Memory B cell (primary cell): Measurements from ENCODE around the gene OR1B1.
"Not testable (repeated sequence)": the region's sequence is repeated elsewhere in the genome, so short reads cannot be mapped to it uniquely, and the experiment has no call there.

Source experiments
- ATAC-seq: fragments of 150-1000 bp; cut with Tn5 transposase; 2 replicates; pipeline ENCODE4 v1.10.0; 2021; ENCODE audit warnings: low read depth, mild to moderate bottlenecking, moderate library complexity
- DNase-seq, 2 donors: peaks; one replicate each; pipeline ENCODE4 v3.0.0; 2022; ENCODE audit warnings: low spot score in 2 of 2
- H3K27ac Mint-ChIP-seq: one replicate; pipeline ENCODE4 v1.8.0; 2022; ENCODE audit warnings: mild to moderate bottlenecking, moderate library complexity, mixed read lengths
- H3K27me3 Mint-ChIP-seq: one replicate; pipeline ENCODE4 v1.8.0; 2022; ENCODE audit warnings: mixed read lengths
- H3K36me3 Mint-ChIP-seq: one replicate; pipeline ENCODE4 v1.8.0; 2022; ENCODE audit warnings: mild to moderate bottlenecking, mixed read lengths
- H3K4me1 Mint-ChIP-seq: one replicate; pipeline ENCODE4 v1.8.0; 2022; ENCODE audit warnings: mixed read lengths
- H3K4me3 Mint-ChIP-seq: one replicate; pipeline ENCODE4 v1.8.0; 2022; ENCODE audit warnings: mild to moderate bottlenecking, moderate library complexity, mixed read lengths
- H3K9me3 Mint-ChIP-seq: one replicate; pipeline ENCODE4 v1.8.0; 2022; ENCODE audit warnings: mixed read lengths

Gene OR1B1

DNA sequence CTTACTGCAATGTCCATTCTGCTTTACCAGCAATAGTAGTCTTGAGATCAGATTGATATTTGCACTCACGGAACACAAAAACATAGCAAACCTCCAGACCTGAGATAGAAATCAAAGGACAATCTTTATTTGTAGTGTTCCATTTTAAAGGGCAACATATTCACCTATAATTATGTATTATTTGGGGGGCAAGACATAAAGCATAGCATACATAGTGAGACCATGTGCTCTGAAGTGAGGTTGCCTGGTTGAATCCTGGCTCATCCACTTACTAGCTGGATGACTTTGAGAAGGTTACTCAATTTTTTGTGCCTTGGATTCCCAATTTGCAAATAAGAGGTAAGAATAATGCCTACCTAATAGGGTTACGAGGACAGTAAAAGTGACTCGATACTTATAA is at the start of gene OR1B1:
OR1B1 (minus strand) TSS at position 101 of the 400 bp plus-strand sequence.
- Mint-ChIP-seq H3K27me3 (peaks cover 15% of the 10 kb centered on the region), H3K9me3 (no peaks in the 10 kb centered on the region), H3K4me1 (no peaks in the 10 kb centered on the region), H3K27ac (no peak within 1 kb of the TSS), H3K36me3 (peaks cover 3% of the 10 kb centered on the region), H3K4me3 (no peak within 1 kb of the TSS)
- DNase-seq (no peak), ATAC-seq (no peak)

DNA sequence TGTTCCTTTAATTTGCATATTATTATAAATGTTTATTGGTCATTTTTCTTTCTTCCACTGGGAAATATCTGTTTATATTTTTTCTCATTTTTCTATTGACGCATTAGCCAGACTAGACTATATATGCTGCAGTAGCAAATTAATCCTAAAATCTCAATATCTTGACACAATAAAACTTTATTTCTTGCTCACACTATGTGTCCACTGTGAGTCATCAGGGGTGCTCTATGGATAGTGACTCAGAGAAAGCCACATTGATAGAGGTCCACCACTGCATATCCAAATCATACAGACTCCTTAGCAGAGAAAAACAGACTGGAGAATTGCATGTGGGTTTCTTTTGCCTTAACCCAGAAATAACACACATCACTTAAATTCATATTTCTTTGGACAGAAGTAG is 38.3 kb upstream of the OR1B1 start:
- peaks cover 4% of the 10 kb centered on the region for H3K36me3 Mint-ChIP-seq
- H3K9me3 Mint-ChIP-seq = peaks cover 12% of the 10 kb centered on the region
- no peak overlapping the region for H3K27ac Mint-ChIP-seq
- H3K4me1 Mint-ChIP-seq = no peaks in the 10 kb centered on the region
- ATAC-seq (no peak), DNase-seq (no peak)
- no peak overlapping the region for H3K4me3 Mint-ChIP-seq
- peaks cover 2% of the 10 kb centered on the region for H3K27me3 Mint-ChIP-seq

DNA sequence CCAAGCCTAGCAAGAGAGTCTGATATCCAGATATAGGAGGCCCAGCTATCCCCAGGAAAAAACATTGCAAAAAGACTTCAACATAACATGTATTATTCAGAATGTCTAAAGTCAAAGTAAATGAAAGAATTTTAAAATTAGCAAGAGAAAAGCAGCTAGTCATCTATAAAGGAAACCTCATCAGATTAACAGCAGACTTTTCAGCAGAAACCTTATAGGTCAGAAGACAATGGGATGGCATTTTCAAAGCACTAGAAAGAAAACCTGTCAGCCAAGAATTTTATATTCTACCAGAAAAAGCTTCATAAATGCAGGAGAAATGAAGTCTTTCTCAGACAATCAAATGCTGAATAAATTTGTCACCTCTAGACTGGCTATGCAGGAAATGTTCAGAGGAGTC is 27.4 kb upstream of the OR1B1 start:
- Mint-ChIP-seq H3K27me3 (peaks cover 8% of the 10 kb centered on the region), H3K4me1 (no peaks in the 10 kb centered on the region), H3K9me3 (peaks cover 9% of the 10 kb centered on the region), H3K27ac (no peak overlapping the region), H3K4me3 (no peak overlapping the region), H3K36me3 (no peaks in the 10 kb centered on the region)
- ATAC-seq (no peak), DNase-seq (no peak)

DNA sequence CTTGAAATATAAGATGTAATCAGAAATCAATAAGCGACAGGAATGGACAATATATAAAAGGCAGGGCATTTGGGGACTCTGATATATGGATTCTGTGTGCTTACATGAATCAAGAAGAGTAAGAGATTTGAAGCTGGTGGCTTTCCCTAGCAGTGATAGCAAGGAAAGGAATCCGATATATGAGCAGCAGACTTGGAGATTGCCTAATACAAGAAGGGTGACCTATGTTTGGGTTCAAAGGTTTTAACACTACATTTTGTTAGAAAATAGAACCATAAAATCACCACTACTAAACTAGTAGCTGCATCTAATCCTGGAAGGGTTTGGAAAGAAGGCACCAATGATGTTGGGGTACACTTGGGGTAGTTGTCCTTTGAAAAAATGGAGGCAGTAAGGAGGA is 15.1 kb upstream of the OR1B1 start:
- no peak overlapping the region for H3K27ac Mint-ChIP-seq
- peaks cover 6% of the 10 kb centered on the region for H3K27me3 Mint-ChIP-seq
- H3K4me1 Mint-ChIP-seq = no peaks in the 10 kb centered on the region
- no peak for ATAC-seq
- peaks cover 11% of the 10 kb centered on the region for H3K9me3 Mint-ChIP-seq
- no peak for DNase-seq
- H3K4me3 Mint-ChIP-seq = no peak overlapping the region
- peaks cover 3% of the 10 kb centered on the region for H3K36me3 Mint-ChIP-seq

DNA sequence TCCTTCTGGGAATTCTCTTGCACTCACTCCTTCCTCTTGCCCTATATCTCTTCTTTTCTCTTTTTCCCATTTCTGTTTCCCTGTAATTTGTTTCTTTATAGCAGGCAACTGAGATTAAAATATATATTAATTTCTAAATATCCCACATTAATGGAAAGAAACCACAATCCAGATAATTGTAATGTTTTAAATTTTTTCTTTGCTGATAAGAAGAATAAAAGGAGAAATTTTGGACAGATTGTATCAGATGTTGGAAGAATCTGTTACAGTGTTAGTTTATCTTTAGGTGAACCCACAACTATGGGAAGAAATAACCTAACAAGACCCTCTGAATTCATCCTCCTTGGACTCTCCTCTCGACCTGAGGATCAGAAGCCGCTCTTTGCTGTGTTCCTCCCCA is 4.0 kb upstream of the OR1B1 start, which contains the start of gene OR1L1:
OR1L1 (plus strand) TSS at position 301 of the 400 bp plus-strand sequence; CDS start at position 301, 0 bp downstream.
- Mint-ChIP-seq H3K4me1 (no peaks in the 10 kb centered on the region), H3K27me3 (peaks cover 15% of the 10 kb centered on the region), H3K4me3 (no peak within 1 kb of the TSS), H3K27ac (no peak within 1 kb of the TSS), H3K36me3 (no peaks in the 10 kb centered on the region), H3K9me3 (peaks cover 2% of the 10 kb centered on the region)
- ATAC-seq (no peak), DNase-seq (no peak)

DNA sequence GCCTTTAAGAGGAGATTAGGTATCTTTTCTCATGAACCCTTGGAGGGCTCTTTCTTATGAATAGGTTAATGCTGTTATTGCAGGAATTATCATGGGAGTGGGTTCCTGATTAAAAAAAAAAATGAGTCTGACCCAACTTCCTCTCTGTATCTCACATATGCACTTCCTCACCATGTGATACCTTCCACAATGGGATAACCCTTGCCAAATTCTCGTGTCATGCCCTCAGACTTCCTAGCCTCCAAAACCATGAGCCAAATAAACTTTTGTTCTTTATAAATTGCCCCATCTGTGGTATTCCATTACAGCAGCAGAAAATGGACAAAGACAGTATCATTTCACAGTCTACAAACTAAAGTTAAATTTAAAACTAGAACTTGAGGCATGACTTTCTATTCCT is 1.0 kb downstream of the OR1B1 start:
- H3K4me1 Mint-ChIP-seq = no peaks in the 10 kb centered on the region
- H3K4me3 Mint-ChIP-seq = no peak overlapping the region
- H3K36me3 Mint-ChIP-seq = peaks cover 3% of the 10 kb centered on the region
- ATAC-seq (no peak), DNase-seq (no peak)
- H3K9me3 Mint-ChIP-seq = no peaks in the 10 kb centered on the region
- H3K27me3 Mint-ChIP-seq = peaks cover 7% of the 10 kb centered on the region
- no peak overlapping the region for H3K27ac Mint-ChIP-seq

GRCh38 chr9:122642226-122642625 is 15.2 kb downstream of the OR1B1 start:
- peaks cover 13% of the 10 kb centered on the region for H3K27me3 Mint-ChIP-seq
- DNase-seq = no peak
- H3K9me3 Mint-ChIP-seq = peaks cover 16% of the 10 kb centered on the region
- no peak overlapping the region for H3K4me3 Mint-ChIP-seq
- H3K27ac Mint-ChIP-seq = no peak overlapping the region
- ATAC-seq = no peak
- peaks cover 9% of the 10 kb centered on the region for H3K36me3 Mint-ChIP-seq
- no peaks in the 10 kb centered on the region for H3K4me1 Mint-ChIP-seq

GRCh38 chr9:122619996-122620395 is 37.4 kb downstream of the OR1B1 start:
- Mint-ChIP-seq H3K27ac (no peak overlapping the region), H3K36me3 (peaks cover 2% of the 10 kb centered on the region), H3K4me3 (no peak overlapping the region), H3K4me1 (no peaks in the 10 kb centered on the region), H3K9me3 (peaks cover 3% of the 10 kb centered on the region), H3K27me3 (peaks cover 9% of the 10 kb centered on the region)
- no peak for ATAC-seq
- DNase-seq = no peak

DNA sequence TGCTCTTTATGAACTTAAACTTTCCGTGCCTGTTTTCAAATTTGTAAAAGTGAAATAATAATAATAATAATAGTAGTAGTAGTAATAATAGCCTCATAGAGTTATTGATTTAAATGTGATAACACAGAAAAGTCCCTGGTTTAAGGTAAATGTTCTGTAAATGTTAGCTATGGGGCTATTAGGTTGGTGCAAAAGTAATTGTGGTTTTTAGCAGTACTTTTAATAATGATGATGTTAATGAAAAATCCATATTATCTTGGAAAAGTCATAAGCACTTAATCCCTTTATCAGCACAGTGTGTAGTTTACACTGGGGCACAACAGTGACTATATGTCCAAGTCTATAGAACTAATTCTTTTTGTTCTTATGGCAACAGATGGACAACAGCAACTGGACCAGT is 43.1 kb downstream of the OR1B1 start, which contains the start of gene OR1Q1:
OR1Q1 (plus strand) TSS at position 377 of the 400 bp plus-strand sequence; CDS start at position 377, 0 bp downstream.
- peaks cover 2% of the 10 kb centered on the region for H3K36me3 Mint-ChIP-seq
- DNase-seq = no peak
- no peaks in the 10 kb centered on the region for H3K4me1 Mint-ChIP-seq
- peaks cover 4% of the 10 kb centered on the region for H3K27me3 Mint-ChIP-seq
- H3K27ac Mint-ChIP-seq = no peak within 1 kb of the TSS
- no peak within 1 kb of the TSS for H3K4me3 Mint-ChIP-seq
- H3K9me3 Mint-ChIP-seq = peaks cover 3% of the 10 kb centered on the region
- ATAC-seq = no peak

DNA sequence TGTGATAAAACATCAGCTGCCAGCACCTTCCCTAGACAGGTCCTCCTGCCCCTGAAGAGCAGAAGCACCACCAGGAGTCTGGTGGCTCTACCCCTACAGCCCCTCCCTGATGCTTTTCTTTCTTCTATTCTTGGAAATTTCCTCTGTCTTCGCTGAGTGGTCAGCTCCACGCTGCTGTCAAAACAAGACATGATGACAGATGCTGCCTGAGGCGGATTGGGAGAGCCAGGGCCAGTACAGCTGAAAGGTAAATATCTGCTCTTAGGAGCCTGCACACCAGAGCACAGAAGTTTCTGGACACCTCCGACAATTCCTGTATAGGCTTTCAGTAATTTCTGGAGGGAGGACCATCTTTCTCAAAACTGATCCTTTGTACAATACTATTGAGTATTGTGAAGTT is 47.6 kb downstream of the OR1B1 start:
- Mint-ChIP-seq H3K4me3 (no peak overlapping the region), H3K27me3 (peaks cover 5% of the 10 kb centered on the region), H3K27ac (no peak overlapping the region), H3K36me3 (no peaks in the 10 kb centered on the region), H3K9me3 (no peaks in the 10 kb centered on the region), H3K4me1 (no peaks in the 10 kb centered on the region)
- DNase-seq = no peak
- ATAC-seq = no peak

GRCh38 chr9:122606587-122606986 is 50.8 kb downstream of the OR1B1 start:
- DNase-seq (no peak), ATAC-seq (no peak)
- H3K4me3 Mint-ChIP-seq = no peak overlapping the region
- H3K27ac Mint-ChIP-seq = no peak overlapping the region
- no peaks in the 10 kb centered on the region for H3K36me3 Mint-ChIP-seq
- no peaks in the 10 kb centered on the region for H3K4me1 Mint-ChIP-seq
- H3K9me3 Mint-ChIP-seq = no peaks in the 10 kb centered on the region
- peaks cover 8% of the 10 kb centered on the region for H3K27me3 Mint-ChIP-seq

DNA sequence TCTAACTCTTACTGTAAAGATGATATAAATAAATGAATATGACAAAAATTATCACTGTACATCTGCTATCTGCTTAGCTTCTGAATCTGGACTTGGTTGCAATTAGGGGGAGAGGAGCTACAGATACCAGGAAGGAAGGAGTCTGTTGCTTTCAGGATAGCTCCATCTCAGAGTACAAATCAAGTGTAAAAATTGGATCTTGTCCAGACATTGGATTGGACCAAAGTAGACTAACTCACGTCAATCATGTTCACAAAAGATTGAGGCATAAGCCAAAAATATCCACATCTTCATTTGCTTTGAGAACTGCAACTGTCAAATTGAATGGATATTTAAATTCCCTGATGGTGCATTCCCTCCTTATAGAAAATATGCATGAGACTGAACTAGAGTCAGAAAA is 51.7 kb downstream of the OR1B1 start:
- no peak for DNase-seq
- Mint-ChIP-seq H3K36me3 (peaks cover 3% of the 10 kb centered on the region), H3K27me3 (peaks cover 7% of the 10 kb centered on the region), H3K4me1 (no peaks in the 10 kb centered on the region), H3K4me3 (no peak overlapping the region), H3K9me3 (no peaks in the 10 kb centered on the region), H3K27ac (no peak overlapping the region)
- no peak for ATAC-seq

GRCh38 chr9:122583284-122583683 is 74.1 kb downstream of the OR1B1 start, which contains the start of gene OR1L8:
Gene OR1L8 (minus strand): TSS chr9:122583384. CDS start chr9:122568477, 14,907 bp downstream.
- H3K9me3 Mint-ChIP-seq, H3K4me1 Mint-ChIP-seq, H3K36me3 Mint-ChIP-seq, DNase-seq, H3K4me3 Mint-ChIP-seq, H3K27ac Mint-ChIP-seq, ATAC-seq, H3K27me3 Mint-ChIP-seq: not testable (repeated sequence)

DNA sequence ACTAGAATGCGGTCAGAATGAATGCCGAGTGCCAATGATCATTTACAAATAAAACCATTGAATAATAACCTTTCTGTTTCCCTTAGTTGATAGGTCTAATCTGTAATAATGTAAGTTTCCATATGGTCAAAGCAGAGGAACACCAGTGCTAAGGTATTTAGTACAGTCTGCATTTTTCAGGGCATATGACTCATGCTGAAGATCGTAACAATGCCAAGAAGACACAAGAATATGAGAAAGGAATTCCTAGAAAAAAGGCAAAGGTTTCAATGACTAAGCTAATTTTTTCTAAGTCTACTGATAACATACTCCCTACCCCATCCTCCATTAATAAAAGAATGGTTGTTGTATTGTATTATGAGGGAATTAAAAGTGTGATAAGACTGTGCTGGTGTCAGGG is 77.1 kb downstream of the OR1B1 start:
- Mint-ChIP-seq H3K9me3 (no peaks in the 10 kb centered on the region), H3K36me3 (peaks cover 3% of the 10 kb centered on the region), H3K4me1 (no peaks in the 10 kb centered on the region), H3K4me3 (no peak overlapping the region), H3K27ac (no peak overlapping the region), H3K27me3 (peaks cover 3% of the 10 kb centered on the region)
- DNase-seq (no peak), ATAC-seq (no peak)

- ATAC-seq (no peak), DNase-seq (no peak)
- peaks cover 3% of the 10 kb centered on the region for H3K36me3 Mint-ChIP-seq
- H3K9me3 Mint-ChIP-seq = no peaks in the 10 kb centered on the region
- H3K4me3 Mint-ChIP-seq = no peak overlapping the region
- H3K4me1 Mint-ChIP-seq = no peaks in the 10 kb centered on the region
- H3K27me3 Mint-ChIP-seq = peaks cover 3% of the 10 kb centered on the region
- H3K27ac Mint-ChIP-seq = no peak overlapping the region
These were observed 77.6 kb downstream of the OR1B1 start for GRCh38 chr9:122579874-122580273.
